Stimulated activated CD8-positive, alpha-beta memory T cell treated with anti-CD3 and anti-CD28 coated beads, Interleukin-2, amount 100 ng/mL, for 1 hour (primary cell): ENCODE data around the gene PMFBP1.

Experiments used
- DNase-seq, 2 donors: peaks; one replicate each; pipeline ENCODE4 v3.0.0-alpha.2; 2020; ENCODE audit warnings: low read depth in 2 of 2

PMFBP1 gene

GRCh38 chr16:72182976-72183375 is 11.0 kb upstream of the PMFBP1 start:
- no peak for DNase-seq

GRCh38 chr16:72179204-72179970 is 7.4 kb upstream of the PMFBP1 start:
- DNase-seq: no peak

GRCh38 chr16:72174726-72175125 is 2.8 kb upstream of the PMFBP1 start:
- no peak for DNase-seq

DNA sequence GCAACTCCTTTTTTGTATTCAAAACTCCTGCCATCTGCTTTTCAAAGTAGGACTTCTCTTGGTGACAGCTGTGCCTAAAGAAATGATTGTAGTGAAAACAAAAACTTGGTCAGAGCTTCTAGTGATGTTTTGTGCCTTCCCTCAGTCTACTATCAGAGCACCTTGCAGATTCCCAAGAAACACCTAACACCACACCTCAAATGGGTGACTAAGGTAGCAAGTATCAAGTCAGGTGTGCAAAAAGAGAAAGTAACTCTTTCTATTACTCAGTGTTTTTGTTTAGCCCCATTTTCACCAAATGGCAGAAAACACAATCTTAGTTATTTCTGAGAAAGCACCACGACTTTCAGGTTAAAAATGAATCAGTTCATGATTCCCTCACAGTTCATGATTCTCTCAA is 2.0 kb upstream of the PMFBP1 start:
- no peak for DNase-seq

GRCh38 chr16:72171236-72171635 is 719 bp downstream of the PMFBP1 start:
- DNase-seq: no peak

GRCh38 chr16:72169708-72170107 is 2.2 kb downstream of the PMFBP1 start:
- no peak for DNase-seq

- no peak for DNase-seq
Measured at GRCh38 chr16:72168365-72168764, 3.6 kb downstream of the PMFBP1 start.

DNA sequence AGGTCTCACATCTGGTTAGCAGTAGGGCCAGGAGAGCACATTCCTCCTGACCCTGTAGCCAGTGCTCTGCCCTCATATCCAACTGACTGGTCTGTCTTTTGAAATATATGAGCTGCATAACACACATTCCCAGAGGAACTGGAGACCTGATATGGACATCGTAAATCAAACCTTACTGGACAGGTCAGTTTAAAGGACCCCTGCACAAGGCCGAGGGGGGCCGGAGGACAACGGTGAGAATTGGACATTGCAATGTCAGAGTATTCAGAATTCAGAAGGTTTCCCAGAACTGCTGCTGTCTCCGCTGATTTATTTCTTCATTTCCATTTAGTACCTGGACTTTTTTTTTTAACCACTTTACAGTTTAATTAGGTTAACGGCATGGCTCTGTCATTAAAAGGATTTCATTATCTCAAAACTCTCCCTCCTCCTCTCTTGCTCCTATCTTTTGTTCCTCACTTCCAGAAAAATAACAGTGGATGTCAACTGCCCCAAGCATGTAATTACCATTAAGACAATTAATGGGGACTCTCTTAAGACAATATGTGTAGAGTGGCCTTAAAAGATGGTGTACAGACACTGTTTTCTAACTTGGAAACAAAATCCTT is 4.9 kb downstream of the PMFBP1 start:
- no peak for DNase-seq

DNA sequence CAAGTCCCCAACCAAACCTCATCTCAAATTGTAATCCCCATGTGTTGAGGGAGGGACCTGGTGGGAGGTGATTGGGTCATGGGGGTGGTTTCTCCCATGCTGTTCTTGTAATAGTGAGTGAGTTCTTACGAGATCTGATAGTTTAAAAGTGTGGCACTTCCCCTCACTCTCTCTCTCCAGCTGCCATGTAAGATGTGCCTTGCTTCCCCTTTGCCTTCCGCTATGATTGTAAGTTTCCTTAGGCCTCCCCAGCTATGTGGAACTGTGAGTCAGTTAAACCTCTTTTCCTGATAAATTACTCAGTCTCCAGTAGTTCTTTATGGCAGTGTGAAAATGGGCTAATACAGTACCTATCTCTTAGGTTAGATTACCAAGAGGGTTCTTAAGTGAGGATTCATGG is 5.8 kb downstream of the PMFBP1 start:
- DNase-seq: no peak

DNA sequence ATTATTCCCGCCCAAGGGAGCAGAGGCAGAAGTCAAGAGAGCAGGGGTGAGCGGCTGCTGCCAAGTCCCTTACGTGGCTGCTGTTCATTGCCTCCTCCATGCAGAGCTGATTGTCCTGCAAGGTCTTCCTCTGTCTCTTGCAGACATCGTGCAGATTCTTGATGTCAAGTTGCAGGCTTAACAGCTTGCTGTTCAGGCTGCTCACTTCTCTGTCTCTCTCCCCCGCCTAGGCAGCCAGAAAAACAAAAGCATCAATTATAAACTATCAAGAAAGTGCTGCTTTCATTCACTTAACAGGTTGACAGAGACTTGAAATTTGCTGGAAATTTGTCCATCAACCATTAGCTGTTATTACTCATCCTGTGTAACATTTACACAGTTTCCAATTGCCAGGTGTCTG is 7.3 kb downstream of the PMFBP1 start:
- no peak for DNase-seq

DNA sequence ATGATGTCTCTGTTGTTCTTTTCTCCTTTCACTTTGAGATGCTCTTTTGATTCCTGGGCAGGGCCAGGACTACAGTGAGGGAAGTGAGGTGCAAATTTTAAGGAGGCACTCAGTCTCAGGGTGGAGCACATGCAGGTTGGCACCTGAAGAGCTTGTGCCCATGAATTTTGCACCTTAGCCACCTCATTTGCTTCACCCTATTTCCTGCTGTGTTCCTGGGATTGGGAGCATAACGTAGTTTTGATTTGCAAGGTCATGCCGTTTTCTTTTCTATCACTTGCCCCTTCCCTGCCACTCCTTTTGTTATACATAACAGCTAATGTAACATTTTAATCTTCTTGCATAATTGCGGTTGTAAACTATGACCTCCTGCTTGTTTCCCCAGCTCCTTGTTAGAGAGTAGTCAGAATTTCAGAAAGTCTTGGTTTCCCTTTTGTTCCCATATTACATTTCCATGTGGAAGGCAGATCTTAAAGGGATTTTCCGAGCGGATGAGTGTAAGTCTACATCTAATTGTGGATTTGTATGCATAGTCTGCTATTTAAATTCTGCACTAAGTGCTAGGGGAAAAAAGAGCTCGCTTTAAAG is 9.8 kb downstream of the PMFBP1 start:
- no peak for DNase-seq

DNA sequence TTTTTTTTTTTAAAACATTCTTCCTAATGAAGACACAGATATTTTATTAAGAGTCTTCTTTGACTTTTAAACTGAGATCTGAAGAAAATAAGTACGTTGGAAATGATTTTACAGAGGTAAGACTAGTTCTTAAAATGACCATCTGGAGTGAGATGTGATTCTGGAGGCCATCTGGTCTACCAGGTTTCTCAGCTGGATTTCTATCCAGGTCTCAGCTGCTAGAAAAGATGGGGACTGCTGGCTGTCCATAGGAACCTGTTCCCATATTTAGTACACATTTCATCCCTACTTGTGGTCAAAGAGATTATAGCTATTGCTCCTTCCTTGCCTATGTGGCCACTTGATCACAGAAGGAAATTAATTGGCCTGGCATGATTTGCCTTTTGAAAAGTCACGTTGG is 12.2 kb downstream of the PMFBP1 start:
- no peak for DNase-seq

- no peak for DNase-seq
Measured at GRCh38 chr16:72159386-72159785, 12.6 kb downstream of the PMFBP1 start.

GRCh38 chr16:72149676-72150464 is 22.1 kb downstream of the PMFBP1 start:
- no peak for DNase-seq

GRCh38 chr16:72142476-72142875 is 29.5 kb downstream of the PMFBP1 start:
- DNase-seq: no peak

DNA sequence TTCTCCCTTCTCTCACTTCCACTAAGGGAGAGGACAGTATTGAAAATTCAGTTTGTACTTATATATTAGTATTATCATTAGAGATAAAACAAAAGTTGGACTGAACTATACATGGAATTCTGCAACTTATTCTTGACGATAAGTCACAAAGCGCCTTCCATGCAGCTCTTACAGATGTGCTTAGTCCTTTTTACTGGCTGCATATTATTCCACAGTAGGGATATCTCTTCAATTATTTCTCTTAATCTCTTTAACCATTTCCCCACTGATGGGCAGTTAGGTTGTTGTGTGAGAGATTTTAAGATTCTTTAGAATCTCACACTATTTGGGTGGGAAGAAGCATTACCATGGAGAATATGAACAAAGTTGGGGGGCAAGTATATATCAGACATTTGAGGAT is 32.0 kb downstream of the PMFBP1 start:
- no peak for DNase-seq

DNA sequence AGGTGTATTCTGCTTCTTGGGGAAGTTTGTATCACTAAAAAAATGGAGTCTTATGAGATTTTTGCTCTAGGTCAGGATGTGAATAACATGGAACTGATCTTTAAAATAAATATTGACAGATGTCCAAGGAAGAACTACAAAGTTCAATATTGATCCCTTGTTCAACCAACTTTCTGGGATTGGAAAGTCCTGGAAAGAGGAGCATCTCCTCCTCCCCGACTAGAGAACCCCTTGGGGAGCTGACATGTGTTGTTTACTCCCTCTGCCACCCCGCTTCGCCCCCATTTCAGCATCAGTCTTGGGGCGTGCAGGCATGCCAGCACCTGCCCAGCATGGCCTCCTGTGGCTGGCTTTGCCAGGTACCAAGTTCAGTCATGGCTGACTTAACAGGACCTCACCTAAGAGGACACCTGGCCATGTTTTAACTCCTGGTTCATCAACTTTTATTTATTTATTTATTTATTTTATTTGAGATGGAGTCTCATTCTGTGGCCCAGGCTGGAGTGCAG is 33.8 kb downstream of the PMFBP1 start:
- DNase-seq: no peak

GRCh38 chr16:72137380-72138063 is 34.4 kb downstream of the PMFBP1 start:
- no peak for DNase-seq

GRCh38 chr16:72134507-72134906 is 37.4 kb downstream of the PMFBP1 start:
- DNase-seq: no peak

- DNase-seq: no peak
Measured at GRCh38 chr16:72132726-72133125, 39.2 kb downstream of the PMFBP1 start.

DNA sequence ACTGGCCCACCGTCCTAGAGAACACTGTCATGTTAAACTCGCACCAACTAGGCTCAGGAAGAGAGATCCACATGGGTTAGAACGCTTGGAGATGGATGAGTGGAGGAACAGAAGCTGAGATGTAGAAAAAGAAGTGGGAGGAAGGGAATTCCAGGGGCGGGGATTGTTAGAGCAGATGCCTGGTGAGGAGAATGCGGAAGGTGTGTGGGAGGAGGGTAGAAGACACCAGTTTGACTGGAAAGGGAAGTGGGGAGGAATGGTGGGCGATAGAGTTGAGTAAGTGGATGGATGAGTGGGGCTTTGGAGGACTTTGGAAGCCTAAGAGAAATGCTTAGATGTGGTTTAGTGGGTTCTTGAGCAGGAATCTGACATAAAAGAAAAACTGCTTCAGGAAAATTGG is 40.9 kb downstream of the PMFBP1 start:
- no peak for DNase-seq
